ENCODE results near the gene ELMOD3. TPM values are rescaled to one million over a fixed set of nuclear protein-coding genes. Genes with fewer than 3 reads are reported as not detected.

Gene ELMOD3
- total RNA-seq, 1 donor from 2014 or later: 25.4 TPM

GRCh38 chr2:85347599-85347998 lies 7.0 kb upstream of the ELMOD3 start:
- peaks cover 3% of the 10 kb centered on the region for H3K4me1 Mint-ChIP-seq
- no peak overlapping the region for H3K4me3 Mint-ChIP-seq
- POLR2A ChIA-PET: no interaction called here
- no peak overlapping the region for H3K27ac Mint-ChIP-seq
- peaks cover 66% of the 10 kb centered on the region for H3K36me3 Mint-ChIP-seq (ENCODE audit: low read depth)
- intact Hi-C loops (cut with micrococcal nuclease): no loop called here
- ATAC-seq (ENCODE audit: low read depth) (no peak), DNase-seq (no peak)
- no peak for TF ChIP-seq CTCF (IDR thresholded peaks at IDR 0.05)
- H3K27me3 Mint-ChIP-seq: no peaks in the 10 kb centered on the region
- no peaks in the 10 kb centered on the region for H3K9me3 Mint-ChIP-seq
- CTCF ChIA-PET: no interaction called here

GRCh38 chr2:85353876-85354285 lies 688 bp upstream of the ELMOD3 start:
- intact Hi-C loops (cut with micrococcal nuclease): loop anchor here (1.0 to 5.0 kb wide), 10 partner anchors 26 to 1088 kb away; partner anchors contain the start of genes CAPG, GGCX, KDM3A and MAT2A
- CTCF ChIA-PET: interaction anchor here (0.9 to 1.4 kb wide), 5 partner anchors 39 to 352 kb away, joined by 3 to 6 read pairs (median 4); no protein-coding TSS in a partner anchor
- ATAC-seq (ENCODE audit: low read depth) (no peak), DNase-seq (no peak)
- H3K9me3 Mint-ChIP-seq: no peaks in the 10 kb centered on the region
- peak overlapping the region; percentile 100 for H3K4me3 Mint-ChIP-seq
- POLR2A ChIA-PET: interaction anchor here (0.5 to 4.2 kb wide), 25 partner anchors 8 to 258 kb away, joined by 3 to 93 read pairs (median 6); partner anchors contain the start of genes C2orf68, GGCX, MAT2A and RNF181
- no peak for TF ChIP-seq CTCF (IDR thresholded peaks at IDR 0.05)
- peak overlapping the region; percentile 99 for H3K27ac Mint-ChIP-seq
- peaks cover 50% of the 10 kb centered on the region for H3K36me3 Mint-ChIP-seq (ENCODE audit: low read depth)
- peaks cover 48% of the 10 kb centered on the region for H3K4me1 Mint-ChIP-seq
- H3K27me3 Mint-ChIP-seq: no peaks in the 10 kb centered on the region

GRCh38 chr2:85355073-85355410 lies 473 bp downstream of the ELMOD3 start:
- Mint-ChIP-seq H3K36me3 (ENCODE audit: low read depth) (peaks cover 47% of the 10 kb centered on the region), H3K4me3 (peak overlapping the region; percentile 100), H3K27me3 (no peaks in the 10 kb centered on the region), H3K9me3 (no peaks in the 10 kb centered on the region), H3K27ac (peak overlapping the region; percentile 99), H3K4me1 (peaks cover 48% of the 10 kb centered on the region)
- intact Hi-C loops (cut with micrococcal nuclease): loop anchor here (2.0 kb wide), 1 partner anchor 198 kb away; no protein-coding TSS in a partner anchor
- CTCF ChIA-PET: interaction anchor here (1.3 to 1.4 kb wide), 4 partner anchors 38 to 197 kb away, joined by 3 to 6 read pairs (median 6); partner anchors contain the start of gene SH2D6
- no peak for TF ChIP-seq CTCF (IDR thresholded peaks at IDR 0.05)
- ATAC-seq (ENCODE audit: low read depth): peak; percentile 3
- no peak for DNase-seq
- POLR2A ChIA-PET: interaction anchor here (0.5 to 4.2 kb wide), 22 partner anchors 10 to 262 kb away, joined by 3 to 93 read pairs (median 6); partner anchors contain the start of genes C2orf68, GGCX, MAT2A and SH2D6

GRCh38 chr2:85355521-85355920 lies 952 bp downstream of the ELMOD3 start:
- H3K9me3 Mint-ChIP-seq: no peaks in the 10 kb centered on the region
- no peak for TF ChIP-seq CTCF (IDR thresholded peaks at IDR 0.05)
- DNase-seq (no peak), ATAC-seq (ENCODE audit: low read depth) (no peak)
- peak overlapping the region; percentile 50 for H3K27ac Mint-ChIP-seq
- H3K36me3 Mint-ChIP-seq (ENCODE audit: low read depth): peaks cover 43% of the 10 kb centered on the region
- intact Hi-C loops (cut with micrococcal nuclease): loop anchor here (2.0 kb wide), 1 partner anchor 197 kb away; no protein-coding TSS in a partner anchor
- ChIA-PET POLR2A (interaction anchor here (1.2 to 4.2 kb wide), 13 partner anchors 9 to 257 kb away, joined by 3 to 93 read pairs (median 10); partner anchors contain the start of genes C2orf68, GGCX, MAT2A and SH2D6), CTCF (interaction anchor here (1.3 kb wide), 1 partner anchor 64 kb away, joined by 6 read pairs; the partner anchor contains the start of gene SH2D6)
- H3K4me1 Mint-ChIP-seq: peaks cover 48% of the 10 kb centered on the region
- peak overlapping the region; percentile 100 for H3K4me3 Mint-ChIP-seq
- H3K27me3 Mint-ChIP-seq: no peaks in the 10 kb centered on the region

GRCh38 chr2:85356186-85356585 lies 1.6 kb downstream of the ELMOD3 start:
- ChIA-PET CTCF (no interaction called here), POLR2A (interaction anchor here (0.6 to 0.8 kb wide), 2 partner anchors 37 to 838 kb away, joined by 3 to 5 read pairs; no protein-coding TSS in a partner anchor)
- peaks cover 48% of the 10 kb centered on the region for H3K4me1 Mint-ChIP-seq
- H3K9me3 Mint-ChIP-seq: no peaks in the 10 kb centered on the region
- H3K27ac Mint-ChIP-seq: no peak overlapping the region
- H3K27me3 Mint-ChIP-seq: no peaks in the 10 kb centered on the region
- no peak overlapping the region for H3K4me3 Mint-ChIP-seq
- intact Hi-C loops (cut with micrococcal nuclease): no loop called here
- TF ChIP-seq CTCF (IDR thresholded peaks at IDR 0.05): no peak
- DNase-seq (no peak), ATAC-seq (ENCODE audit: low read depth) (no peak)
- peaks cover 41% of the 10 kb centered on the region for H3K36me3 Mint-ChIP-seq (ENCODE audit: low read depth)
